AG04449 (cell line): ENCODE measurements around the gene EIF2D.

ENCODE experiments used
- CTCF ChIA-PET: fragments of 350-600 bp; formaldehyde crosslinking; extraction: SDS; loops from one replicate; lab custom pipeline; 2021; ENCODE audit warnings: antibody characterized with exemption; lab: Yijun Ruan, JAX
- POLR2A ChIA-PET: fragments of 400-600, 350-600 bp; formaldehyde crosslinking; extraction: SDS; loops from one replicate; lab custom pipeline; 2020; ENCODE audit warnings: antibody characterized with exemption, inconsistent platforms; lab: Yijun Ruan, JAX
- DNase-seq: peaks from one replicate; pipeline ENCODE4 v3.0.0-alpha.2; 2010; ENCODE audit warnings: low read depth, low spot score
- H3K4me3 ChIP-seq: 2 replicates; pipeline ENCODE4 v1.5.1; 2011; ENCODE audit warnings: low read depth, mild to moderate bottlenecking, control low read depth, low read length
- CTCF ChIP-seq: IDR thresholded peaks from one replicate; pipeline ENCODE4 v1.5.1; 2011; ENCODE audit warnings: mild to moderate bottlenecking, moderate library complexity, low read length, control low read depth, inconsistent platforms; ENCODE audit not compliant: insufficient read depth; ENCODE audit errors: missing control alignments

Gene EIF2D

GRCh38 chr1:206657751-206658150 is 45.5 kb upstream of the EIF2D start:
- POLR2A ChIA-PET, result interaction anchor here (0.5 to 1.6 kb wide), 2 partner anchors 17 to 20 kb away, joined by 3 to 5 read pairs; no protein-coding TSS in a partner anchor

GRCh38 chr1:206656936-206657335 is 44.7 kb upstream of the EIF2D start:
- ChIA-PET CTCF (interaction anchor here (1.2 to 42.9 kb wide), 5 partner anchors 6 to 177 kb away, joined by 3 to 1486 read pairs (median 265); partner anchors contain the start of genes DYRK3 and EIF2D), POLR2A (interaction anchor here (1.6 kb wide), 1 partner anchor 18 kb away, joined by 5 read pairs; no protein-coding TSS in a partner anchor)
- TF ChIP-seq CTCF, result no peak
- no peak overlapping the region for H3K4me3 ChIP-seq
- no peak for DNase-seq

More at GRCh38 chr1:206657751-206658150, 45.5 kb upstream of the EIF2D start:
- no peak for TF ChIP-seq CTCF
- CTCF ChIA-PET, result interaction anchor here (0.7 to 42.9 kb wide), 11 partner anchors 5 to 361 kb away, joined by 3 to 1486 read pairs (median 4); partner anchors contain the start of genes DYRK3 and EIF2D
- no peak for DNase-seq
- no peak overlapping the region for H3K4me3 ChIP-seq

GRCh38 chr1:206655471-206655882 is 43.2 kb upstream of the EIF2D start:
- H3K4me3 ChIP-seq, result no peak overlapping the region
- no peak for TF ChIP-seq CTCF
- CTCF ChIA-PET, result interaction anchor here (1.1 to 42.9 kb wide), 9 partner anchors 7 to 176 kb away, joined by 3 to 1486 read pairs (median 3); partner anchors contain the start of genes DYRK3 and EIF2D
- POLR2A ChIA-PET, result interaction anchor here (1.0 kb wide), 1 partner anchor 20 kb away, joined by 5 read pairs; the partner anchor contains the start of gene DYRK3
- DNase-seq, result no peak

GRCh38 chr1:206654828-206655227 is 42.6 kb upstream of the EIF2D start:
- DNase-seq, result no peak
- CTCF ChIA-PET, result interaction anchor here (1.1 to 42.9 kb wide), 7 partner anchors 8 to 175 kb away, joined by 3 to 1486 read pairs (median 4); partner anchors contain the start of genes DYRK3 and EIF2D
- POLR2A ChIA-PET, result no interaction called here
- no peak for TF ChIP-seq CTCF
- no peak overlapping the region for H3K4me3 ChIP-seq

GRCh38 chr1:206653715-206654459 is 41.6 kb upstream of the EIF2D start:
- POLR2A ChIA-PET, result no interaction called here
- CTCF ChIA-PET, result interaction anchor here (1.4 to 42.9 kb wide), 4 partner anchors 8 to 41 kb away, joined by 4 to 1486 read pairs (median 745); partner anchors contain the start of genes DYRK3 and EIF2D

More at GRCh38 chr1:206653715-206654459, 41.6 kb upstream of the EIF2D start:
- H3K4me3 ChIP-seq, result no peak overlapping the region
- no peak for TF ChIP-seq CTCF
- DNase-seq, result no peak
